ENCODE measurements around the gene WDR81.

GRCh38 chr17:1742371-1743087 lies 18.0 kb downstream of the WDR81 start, which contains the start of gene SERPINF2:
- TF ChIP-seq CTCF (IDR thresholded peaks at IDR 0.05; ENCODE audit: low read length) (no peak), EZH2 (IDR thresholded peaks at IDR 0.05; ENCODE audit: borderline replicate concordance, low read length) (no peak)

Data from OCI-LY1 (cell line).